Natural killer cell treated with Interleukin-12 subunit alpha and Interleukin-12 subunit beta and Interleukin-15 and Interleukin-18, amount 100 ng/mL, for 72 hours (primary cell): ENCODE data around the gene ATP6V1C2. TPM values are rescaled to one million over a fixed set of nuclear protein-coding genes. Genes with fewer than 3 reads are reported as not detected.

ENCODE experiments used
- ATAC-seq, 2 donors: fragments of 150-1000 bp; cut with Tn5 transposase in 1 of 2; sonication (Bioruptor Pico), chemical (Tn5 transposase) in 1 of 2; 2 replicates each; pipeline ENCODE4 v1.10.0; 2021
- DNase-seq: peaks from one replicate; pipeline ENCODE4 v3.0.0; 2022; ENCODE audit warnings: low spot score
- H3K27ac Mint-ChIP-seq, 2 donors: 1 replicate in 1 of 2; 2 replicates in 1 of 2; pipeline ENCODE4 v1.8.0; 2022; ENCODE audit warnings: mixed read lengths in 2 of 2, mild to moderate bottlenecking in 1 of 2, moderate library complexity in 1 of 2
- H3K27me3 Mint-ChIP-seq, 2 donors: 1 replicate in 1 of 2; 2 replicates in 1 of 2; pipeline ENCODE4 v1.8.0; 2022; ENCODE audit warnings: mixed read lengths in 2 of 2
- H3K36me3 Mint-ChIP-seq: one replicate; pipeline ENCODE4 v1.8.0; 2022; ENCODE audit warnings: mixed read lengths
- H3K4me1 Mint-ChIP-seq, 2 donors: 1 replicate in 1 of 2; 2 replicates in 1 of 2; pipeline ENCODE4 v1.8.0; 2022; ENCODE audit warnings: low read depth in 2 of 2, mixed read lengths in 2 of 2, mild to moderate bottlenecking in 1 of 2
- H3K4me3 Mint-ChIP-seq: one replicate; pipeline ENCODE4 v1.8.0; 2022; ENCODE audit warnings: mixed read lengths
- H3K9me3 Mint-ChIP-seq: 2 replicates; pipeline ENCODE4 v1.8.0; 2022; ENCODE audit warnings: mixed read lengths
- total RNA-seq, 2 donors: library from RNA; stranded (reverse); gene quantifications; one replicate each; pipeline ENCODE4 v1.2.3, GENCODE V29; 2022

ATP6V1C2 gene, protein sequence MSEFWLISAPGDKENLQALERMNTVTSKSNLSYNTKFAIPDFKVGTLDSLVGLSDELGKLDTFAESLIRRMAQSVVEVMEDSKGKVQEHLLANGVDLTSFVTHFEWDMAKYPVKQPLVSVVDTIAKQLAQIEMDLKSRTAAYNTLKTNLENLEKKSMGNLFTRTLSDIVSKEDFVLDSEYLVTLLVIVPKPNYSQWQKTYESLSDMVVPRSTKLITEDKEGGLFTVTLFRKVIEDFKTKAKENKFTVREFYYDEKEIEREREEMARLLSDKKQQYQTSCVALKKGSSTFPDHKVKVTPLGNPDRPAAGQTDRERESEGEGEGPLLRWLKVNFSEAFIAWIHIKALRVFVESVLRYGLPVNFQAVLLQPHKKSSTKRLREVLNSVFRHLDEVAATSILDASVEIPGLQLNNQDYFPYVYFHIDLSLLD
- total RNA-seq, result not detected

- H3K4me3 Mint-ChIP-seq, result no peak within 1 kb of the TSS
These were observed at the start of gene ATP6V1C2 for GRCh38 chr2:10721396-10722251. ATP6V1C2 (plus strand) TSS chr2:10721630; CDS start chr2:10722850, 1,220 bp downstream.

GRCh38 chr2:10675131-10675530 lies 46.3 kb upstream of the ATP6V1C2 start:
- Mint-ChIP-seq H3K36me3 (peaks cover 5% of the 10 kb centered on the region), H3K4me3 (no peak overlapping the region), H3K27me3 (no peaks in the 10 kb centered on the region), H3K9me3 (no peaks in the 10 kb centered on the region), H3K27ac (peak overlapping the region in 1 of 2 donors; percentile 67), H3K4me1 (peaks cover 8 to 10% of the 10 kb centered on the region in 2 donors)
- no peak for DNase-seq
- no peak for ATAC-seq

More at GRCh38 chr2:10721396-10722251, at the start of gene ATP6V1C2:
- H3K27ac Mint-ChIP-seq, result no peak within 1 kb of the TSS
- no peaks in the 10 kb centered on the region for H3K36me3 Mint-ChIP-seq
- ATAC-seq (peak; percentile 52 to 77), DNase-seq (no peak)
- peaks cover 0 to 5% of the 10 kb centered on the region in 2 donors for H3K4me1 Mint-ChIP-seq
- no peaks in the 10 kb centered on the region for H3K9me3 Mint-ChIP-seq
- H3K27me3 Mint-ChIP-seq, result peaks cover 31 to 38% of the 10 kb centered on the region in 2 donors

DNA sequence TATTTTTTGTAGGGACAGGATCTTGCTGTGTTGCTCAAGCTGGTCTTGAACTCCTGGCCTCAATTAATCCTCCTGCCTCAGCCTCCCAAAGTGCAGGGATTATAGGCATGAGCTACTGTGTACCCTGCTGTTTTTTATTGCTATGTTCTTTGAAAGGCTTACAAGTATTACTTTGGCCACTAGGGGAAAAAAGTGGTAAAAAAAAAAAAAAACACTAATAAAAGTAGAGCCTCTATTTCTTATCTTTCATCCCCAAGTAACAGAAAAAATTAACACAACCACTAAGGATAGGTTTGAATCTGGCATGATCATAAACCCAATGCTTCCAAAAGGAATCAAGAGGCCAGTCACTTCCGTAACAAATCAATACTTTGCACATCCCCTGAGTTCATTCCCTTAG lies 43.2 kb upstream of the ATP6V1C2 start:
- ATAC-seq (no peak), DNase-seq (no peak)
- Mint-ChIP-seq H3K4me1 (peaks cover 8 to 10% of the 10 kb centered on the region in 2 donors), H3K27me3 (no peaks in the 10 kb centered on the region), H3K36me3 (peaks cover 5% of the 10 kb centered on the region), H3K27ac (no peak overlapping the region), H3K4me3 (no peak overlapping the region), H3K9me3 (no peaks in the 10 kb centered on the region)

DNA sequence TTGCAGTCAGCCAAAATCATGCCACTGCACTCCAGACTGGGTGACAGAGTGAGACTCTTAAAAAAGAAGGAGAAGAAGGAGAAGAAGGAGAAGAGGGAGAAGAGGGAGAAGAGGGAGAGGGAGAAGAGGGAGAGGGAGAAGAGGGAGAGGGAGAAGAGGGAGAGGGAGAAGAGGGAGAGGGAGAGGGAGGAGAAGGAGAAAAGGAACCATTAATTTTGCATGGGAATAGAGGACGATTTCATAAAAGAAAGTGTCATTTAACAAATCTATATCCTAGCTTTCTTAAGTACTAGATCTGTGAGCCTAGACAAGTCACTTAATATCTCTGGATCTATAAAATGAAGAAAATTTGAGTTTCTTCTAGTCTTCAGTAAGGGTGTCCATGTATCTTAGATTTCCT lies 41.2 kb upstream of the ATP6V1C2 start:
- H3K4me3 Mint-ChIP-seq, result no peak overlapping the region
- ATAC-seq (no peak), DNase-seq (no peak)
- H3K27ac Mint-ChIP-seq, result no peak overlapping the region
- H3K4me1 Mint-ChIP-seq, result peaks cover 6% of the 10 kb centered on the region in 2 donors
- no peaks in the 10 kb centered on the region for H3K9me3 Mint-ChIP-seq
- H3K27me3 Mint-ChIP-seq, result no peaks in the 10 kb centered on the region
- peaks cover 5% of the 10 kb centered on the region for H3K36me3 Mint-ChIP-seq

DNA sequence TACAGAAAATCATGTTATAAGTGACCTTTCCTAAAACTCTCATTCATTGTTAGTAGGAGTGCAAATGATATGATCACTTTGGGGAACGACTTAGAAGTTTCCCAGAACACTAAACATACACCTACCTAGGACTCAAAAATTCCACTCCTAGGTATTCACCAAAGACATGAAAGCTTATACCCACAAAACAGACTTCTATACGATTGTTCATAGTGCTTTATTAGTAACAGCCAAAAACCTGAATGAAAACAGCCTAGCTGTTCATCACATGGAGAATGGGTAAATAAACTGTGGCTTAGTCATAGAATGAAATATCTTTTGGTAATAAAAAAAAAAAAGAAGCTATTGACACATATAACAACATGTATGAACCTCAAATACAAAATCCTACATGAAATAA lies 40.5 kb upstream of the ATP6V1C2 start:
- DNase-seq (no peak), ATAC-seq (no peak)
- Mint-ChIP-seq H3K4me1 (peaks cover 0 to 2% of the 10 kb centered on the region in 2 donors), H3K4me3 (no peak overlapping the region), H3K27ac (no peak overlapping the region), H3K27me3 (no peaks in the 10 kb centered on the region), H3K9me3 (no peaks in the 10 kb centered on the region), H3K36me3 (peaks cover 5% of the 10 kb centered on the region)

DNA sequence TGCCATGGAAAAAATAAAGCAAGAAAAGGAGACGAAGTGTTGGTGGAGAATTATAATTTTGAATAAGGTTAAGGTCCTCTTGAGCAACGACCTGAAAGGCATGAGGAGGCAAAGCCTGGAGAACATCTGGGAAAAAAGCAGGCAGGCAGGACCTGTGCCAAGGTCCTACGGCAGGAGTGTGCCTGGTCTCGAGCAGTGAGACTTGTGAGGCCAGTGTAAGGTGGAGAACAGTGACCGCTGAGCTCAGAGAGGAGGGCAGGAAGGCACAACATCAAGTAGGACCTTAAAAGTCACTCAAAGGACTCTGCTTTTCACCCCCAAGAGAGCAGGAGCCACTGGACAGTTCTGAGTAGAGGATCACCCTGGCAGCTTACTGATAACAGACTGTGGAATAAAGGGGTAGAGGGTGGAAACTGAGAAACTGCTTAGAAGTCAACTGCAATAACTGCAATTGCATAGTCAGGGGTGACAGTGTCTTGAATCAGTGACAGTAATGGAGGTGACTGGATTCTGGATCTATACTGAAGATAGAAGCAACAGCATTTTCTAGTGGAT lies 35.2 kb upstream of the ATP6V1C2 start:
- ATAC-seq (no peak), DNase-seq (no peak)
- no peak overlapping the region for H3K4me3 Mint-ChIP-seq
- H3K27me3 Mint-ChIP-seq, result no peaks in the 10 kb centered on the region
- no peaks in the 10 kb centered on the region for H3K9me3 Mint-ChIP-seq
- H3K27ac Mint-ChIP-seq, result no peak overlapping the region
- peaks cover 6 to 7% of the 10 kb centered on the region in 2 donors for H3K4me1 Mint-ChIP-seq
- H3K36me3 Mint-ChIP-seq, result peaks cover under 1% of the 10 kb centered on the region

DNA sequence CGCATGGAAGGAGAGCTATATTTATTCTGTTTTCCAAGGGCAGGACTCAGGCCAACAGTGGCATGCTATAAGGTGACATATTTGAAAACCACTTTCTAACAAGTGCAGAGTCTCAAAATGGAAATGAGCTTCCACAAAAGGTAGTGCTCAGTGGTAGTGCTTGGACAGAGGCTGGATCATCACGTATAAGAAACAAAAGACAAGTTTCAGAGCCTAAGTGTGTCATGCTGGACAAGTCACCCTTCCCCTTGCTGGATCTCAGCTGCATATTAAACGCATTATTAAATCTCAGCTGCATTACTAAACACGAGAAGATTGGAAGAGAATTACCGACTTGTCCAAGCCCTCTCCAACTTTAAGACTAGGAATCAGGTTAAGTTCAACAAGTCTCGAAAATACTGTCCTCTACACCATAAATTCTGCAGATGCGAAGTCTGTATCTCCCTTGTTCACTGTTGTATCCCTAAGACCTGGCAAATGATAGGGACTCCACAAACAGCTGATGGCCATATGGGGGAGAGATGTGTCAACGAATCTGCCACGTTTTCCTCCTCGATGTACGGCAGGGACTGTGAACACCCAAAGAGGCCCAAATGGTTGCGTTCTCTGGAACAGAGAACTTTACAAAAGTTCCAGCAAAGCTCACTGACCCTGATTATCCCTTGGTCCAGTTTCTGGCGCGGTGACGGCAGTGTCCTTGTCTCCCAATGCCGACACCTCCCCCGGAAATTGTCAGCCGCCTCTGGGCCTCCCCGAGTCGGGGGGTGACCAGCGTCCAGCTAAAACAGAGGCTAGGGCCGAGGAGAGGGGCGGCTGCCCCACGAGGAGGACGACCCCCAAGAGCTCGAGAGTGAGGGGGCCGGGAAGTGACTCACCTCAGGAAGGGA lies 32.3 kb upstream of the ATP6V1C2 start:
- ATAC-seq, result peak in 1 of 2 donors; percentile 44
- no peaks in the 10 kb centered on the region for H3K36me3 Mint-ChIP-seq
- no peak overlapping the region for H3K27ac Mint-ChIP-seq
- peaks cover 8 to 9% of the 10 kb centered on the region in 2 donors for H3K4me1 Mint-ChIP-seq
- no peak overlapping the region for H3K4me3 Mint-ChIP-seq
- no peak for DNase-seq
- H3K27me3 Mint-ChIP-seq, result no peaks in the 10 kb centered on the region
- no peaks in the 10 kb centered on the region for H3K9me3 Mint-ChIP-seq

DNA sequence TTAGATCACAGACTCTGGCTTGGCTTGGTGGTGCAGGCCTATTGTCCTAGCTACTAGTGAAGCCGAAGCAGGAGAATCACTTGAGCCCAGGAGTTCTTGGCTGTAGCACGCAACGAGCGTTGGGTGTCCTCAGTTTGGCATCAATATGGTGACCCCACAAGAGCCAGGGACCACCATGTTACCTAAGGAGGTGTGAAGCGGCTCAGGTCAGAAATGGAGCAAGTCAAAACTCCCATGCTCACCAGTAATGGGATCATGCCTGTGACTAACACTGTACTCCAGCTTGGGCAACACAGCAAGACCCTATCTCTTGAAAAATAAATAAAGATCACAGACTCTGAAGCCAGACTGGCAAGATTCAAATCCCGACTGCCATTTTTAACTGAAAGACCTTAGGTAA lies 29.9 kb upstream of the ATP6V1C2 start:
- Mint-ChIP-seq H3K27me3 (no peaks in the 10 kb centered on the region), H3K4me3 (no peak overlapping the region), H3K4me1 (peaks cover 8 to 9% of the 10 kb centered on the region in 2 donors), H3K9me3 (no peaks in the 10 kb centered on the region), H3K27ac (no peak overlapping the region), H3K36me3 (no peaks in the 10 kb centered on the region)
- no peak for DNase-seq
- ATAC-seq, result no peak

DNA sequence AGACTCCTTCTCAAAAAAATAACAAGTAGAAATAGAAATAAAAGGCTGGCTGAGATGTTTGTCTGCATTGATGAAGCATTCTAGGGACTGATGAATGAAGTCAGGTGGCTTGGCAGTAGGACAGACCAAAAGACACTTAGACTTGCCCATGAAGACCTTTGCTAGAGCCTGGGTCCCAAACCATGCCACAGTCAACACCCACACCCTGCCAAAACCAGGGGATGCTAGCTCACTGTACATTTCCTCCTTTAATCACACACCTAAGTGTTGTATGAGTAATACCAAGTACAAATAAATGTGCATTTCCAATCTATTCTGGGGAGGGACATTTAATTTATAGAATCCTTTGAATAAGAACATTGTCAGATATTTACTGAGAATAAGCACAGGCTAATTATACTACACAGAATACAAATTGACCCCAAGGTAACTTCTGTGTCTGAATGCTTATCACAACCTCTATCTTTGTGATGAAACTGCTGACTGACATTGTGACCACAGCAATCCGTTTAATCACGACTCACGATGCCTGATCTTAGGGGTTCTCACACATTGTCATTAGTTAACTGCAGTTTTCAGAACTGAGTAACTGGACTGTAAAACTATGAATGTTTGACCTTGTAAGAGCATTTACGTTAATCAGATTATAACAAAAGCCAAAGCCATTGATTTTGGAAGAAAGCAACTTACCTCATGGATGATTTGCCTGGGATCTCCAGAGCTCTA lies 21.2 kb upstream of the ATP6V1C2 start:
- Mint-ChIP-seq H3K4me3 (no peak overlapping the region), H3K27ac (no peak overlapping the region), H3K9me3 (no peaks in the 10 kb centered on the region), H3K27me3 (peaks cover 4 to 10% of the 10 kb centered on the region in 2 donors), H3K4me1 (peaks cover 3 to 6% of the 10 kb centered on the region in 2 donors), H3K36me3 (no peaks in the 10 kb centered on the region)
- DNase-seq (no peak), ATAC-seq (peak in 1 of 2 donors; percentile 65)

GRCh38 chr2:10704034-10704594 lies 17.3 kb upstream of the ATP6V1C2 start:
- no peak overlapping the region for H3K27ac Mint-ChIP-seq
- no peak for ATAC-seq
- no peaks in the 10 kb centered on the region for H3K9me3 Mint-ChIP-seq
- no peak overlapping the region for H3K4me3 Mint-ChIP-seq
- peaks cover 3 to 6% of the 10 kb centered on the region in 2 donors for H3K4me1 Mint-ChIP-seq
- H3K36me3 Mint-ChIP-seq, result no peaks in the 10 kb centered on the region
- DNase-seq, result no peak
- H3K27me3 Mint-ChIP-seq, result peaks cover 32 to 37% of the 10 kb centered on the region in 2 donors

DNA sequence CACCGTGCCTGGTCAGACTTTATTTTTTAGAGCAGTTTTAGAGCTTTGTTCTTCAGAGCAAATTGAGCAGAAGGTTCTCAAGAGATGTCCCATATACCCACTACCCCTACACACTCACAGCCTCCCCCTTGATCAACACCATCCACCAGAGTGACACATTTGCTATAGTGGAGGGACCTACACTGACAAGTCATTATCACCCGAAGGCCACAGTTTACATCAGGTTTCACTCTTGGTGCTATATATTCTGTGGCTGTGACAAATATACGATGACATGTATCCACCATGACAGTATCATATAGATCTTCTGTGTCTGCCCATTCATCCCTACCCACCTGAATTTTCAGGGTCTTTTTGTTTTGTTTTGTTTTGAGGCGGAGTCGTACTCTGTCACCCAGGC lies 15.4 kb upstream of the ATP6V1C2 start:
- ATAC-seq (no peak), DNase-seq (no peak)
- Mint-ChIP-seq H3K4me1 (no peaks in the 10 kb centered on the region), H3K36me3 (no peaks in the 10 kb centered on the region), H3K27me3 (peaks cover 38 to 47% of the 10 kb centered on the region in 2 donors), H3K4me3 (no peak overlapping the region), H3K9me3 (no peaks in the 10 kb centered on the region), H3K27ac (no peak overlapping the region)

GRCh38 chr2:10707831-10708230 lies 13.6 kb upstream of the ATP6V1C2 start:
- Mint-ChIP-seq H3K27me3 (peaks cover 44 to 53% of the 10 kb centered on the region in 2 donors), H3K27ac (no peak overlapping the region), H3K4me1 (peaks cover 0 to 5% of the 10 kb centered on the region in 2 donors), H3K36me3 (no peaks in the 10 kb centered on the region), H3K4me3 (no peak overlapping the region), H3K9me3 (no peaks in the 10 kb centered on the region)
- ATAC-seq (no peak), DNase-seq (no peak)
